ENCODE data around the gene TRIM32.

TRIM32 gene

GRCh38 chr9:116687074-116687753 is at the start of gene TRIM32:
TRIM32 (plus strand) TSS chr9:116687305; CDS start chr9:116697743, 10,438 bp downstream.
- peak; percentile 98 for DNase-seq

GRCh38 chr9:116639251-116639741 is 47.8 kb upstream of the TRIM32 start:
- DNase-seq: no peak

- DNase-seq: no peak
Observed at GRCh38 chr9:116641292-116642059, 45.6 kb upstream of the TRIM32 start.

- no peak for DNase-seq
Observed at GRCh38 chr9:116643691-116644090, 43.4 kb upstream of the TRIM32 start.

GRCh38 chr9:116644091-116644688 is 42.9 kb upstream of the TRIM32 start:
- DNase-seq: no peak

- peak; percentile 63 for DNase-seq
Observed at GRCh38 chr9:116646661-116647514, 40.2 kb upstream of the TRIM32 start.

- no peak for DNase-seq
Observed at GRCh38 chr9:116647515-116647809, 39.6 kb upstream of the TRIM32 start.

- peak; percentile 69 for DNase-seq
Observed at GRCh38 chr9:116653348-116654058, 33.6 kb upstream of the TRIM32 start.

GRCh38 chr9:116654059-116654355 is 33.1 kb upstream of the TRIM32 start:
- DNase-seq: peak; percentile 44

- DNase-seq: peak; percentile 22
Observed at GRCh38 chr9:116656501-116656971, 30.6 kb upstream of the TRIM32 start.

- DNase-seq: no peak
Observed at GRCh38 chr9:116656977-116657376, 30.1 kb upstream of the TRIM32 start.

- DNase-seq: peak; percentile 34
Observed at GRCh38 chr9:116658265-116658664, 28.8 kb upstream of the TRIM32 start.

- DNase-seq: peak; percentile 81
Observed at GRCh38 chr9:116661037-116661954, 25.8 kb upstream of the TRIM32 start.

GRCh38 chr9:116662646-116663310 is 24.3 kb upstream of the TRIM32 start:
- no peak for DNase-seq

- DNase-seq: no peak
Observed at GRCh38 chr9:116663581-116663980, 23.5 kb upstream of the TRIM32 start.

- no peak for DNase-seq
Observed at GRCh38 chr9:116668970-116669695, 18.0 kb upstream of the TRIM32 start.

- no peak for DNase-seq
Observed at GRCh38 chr9:116671605-116672004, 15.5 kb upstream of the TRIM32 start.

GRCh38 chr9:116673375-116673774 is 13.7 kb upstream of the TRIM32 start:
- no peak for DNase-seq

- DNase-seq: no peak
Observed at GRCh38 chr9:116674210-116674980, 12.7 kb upstream of the TRIM32 start.
